Activated CD4-positive, CD25-positive, alpha-beta regulatory T cell treated with anti-CD3 and anti-CD28 coated beads, Interleukin-2, amount 50 U/mL, for 16 hours (primary cell): Measurements from ENCODE around the gene MYH10.

Source experiments
- DNase-seq: peaks from one replicate; pipeline ENCODE4 v3.0.0-alpha.2; 2020; ENCODE audit warnings: low read depth, low spot score

The MYH10 gene

DNA sequence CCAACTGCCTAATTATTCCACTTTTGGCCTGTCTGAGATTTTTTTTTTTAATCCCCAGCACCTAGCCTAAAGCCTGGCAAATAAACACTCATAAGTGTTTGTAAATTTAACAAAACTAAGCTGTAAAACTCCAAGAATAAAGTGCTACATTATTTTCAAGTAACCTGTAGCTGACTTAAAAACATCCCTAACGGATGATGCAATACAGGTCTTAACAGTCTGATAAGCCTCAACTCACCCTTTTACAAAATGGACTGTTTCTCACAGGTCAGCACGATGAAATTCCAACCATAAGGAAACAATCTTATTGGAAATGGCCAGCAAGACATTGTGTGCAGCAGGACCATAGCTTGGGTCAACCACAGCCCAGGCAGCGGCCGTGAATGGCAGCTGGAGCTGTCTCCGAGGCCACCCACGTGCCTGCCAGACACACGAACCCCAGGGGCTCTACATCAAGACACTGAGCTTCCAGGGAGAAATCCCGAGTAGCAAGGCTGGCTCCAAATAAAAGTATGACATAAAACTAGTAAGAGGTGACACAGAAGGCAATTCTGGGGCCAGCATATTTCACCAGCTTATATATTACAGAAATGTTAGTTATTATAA lies 135.9 kb downstream of the MYH10 start:
- DNase-seq, result no peak

- no peak for DNase-seq
These were observed 136.5 kb downstream of the MYH10 start for GRCh38 chr17:8494021-8494420.

GRCh38 chr17:8492121-8492520 lies 138.4 kb downstream of the MYH10 start:
- DNase-seq, result no peak

- DNase-seq, result no peak
These were observed 140.1 kb downstream of the MYH10 start for GRCh38 chr17:8490256-8491023.

GRCh38 chr17:8489841-8490240 lies 140.7 kb downstream of the MYH10 start:
- DNase-seq, result no peak

DNA sequence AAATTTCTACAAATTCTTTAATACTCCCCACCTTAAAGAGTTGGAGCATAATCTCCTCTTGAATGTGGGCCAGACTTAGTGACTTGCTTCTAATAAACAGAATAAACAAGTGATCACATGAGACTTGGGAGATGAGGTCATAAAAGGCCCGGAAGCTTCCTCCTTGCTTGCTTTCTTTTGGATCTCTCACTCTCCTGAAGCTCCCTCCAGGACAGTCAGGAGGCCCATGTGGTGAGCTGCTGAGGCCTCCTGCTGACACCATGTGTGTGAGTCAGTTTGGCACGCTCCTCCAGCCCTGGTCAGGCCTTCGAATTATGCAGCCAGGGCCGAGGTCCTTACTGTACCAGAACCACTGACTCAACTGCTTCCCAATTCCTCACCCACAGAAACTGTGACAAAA lies 141.6 kb downstream of the MYH10 start:
- no peak for DNase-seq

GRCh38 chr17:8488491-8488890 lies 142.0 kb downstream of the MYH10 start:
- DNase-seq, result no peak

- DNase-seq, result no peak
These were observed 142.8 kb downstream of the MYH10 start for GRCh38 chr17:8487743-8488142.

- DNase-seq, result no peak
These were observed 143.3 kb downstream of the MYH10 start for GRCh38 chr17:8487130-8487645.

DNA sequence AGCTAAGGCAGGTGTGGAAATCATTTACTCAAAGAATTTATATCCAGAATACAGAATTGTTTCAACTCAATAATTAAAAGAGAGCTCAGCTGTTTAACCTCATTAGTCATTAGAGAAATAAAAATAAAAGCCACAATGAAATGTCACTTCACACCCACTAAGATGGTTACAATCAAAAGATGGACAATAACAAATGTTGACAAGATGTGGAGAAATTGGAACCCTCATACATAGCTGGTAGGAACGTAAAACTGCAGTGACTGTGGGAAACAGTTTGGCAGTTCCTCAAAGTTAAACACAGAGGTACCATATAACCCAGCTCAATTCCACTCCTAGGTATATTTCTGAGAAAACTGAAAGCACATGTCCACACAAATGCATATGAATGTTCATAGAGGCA lies 145.0 kb downstream of the MYH10 start:
- no peak for DNase-seq

- DNase-seq, result no peak
These were observed 146.1 kb downstream of the MYH10 start for GRCh38 chr17:8484465-8484864.

DNA sequence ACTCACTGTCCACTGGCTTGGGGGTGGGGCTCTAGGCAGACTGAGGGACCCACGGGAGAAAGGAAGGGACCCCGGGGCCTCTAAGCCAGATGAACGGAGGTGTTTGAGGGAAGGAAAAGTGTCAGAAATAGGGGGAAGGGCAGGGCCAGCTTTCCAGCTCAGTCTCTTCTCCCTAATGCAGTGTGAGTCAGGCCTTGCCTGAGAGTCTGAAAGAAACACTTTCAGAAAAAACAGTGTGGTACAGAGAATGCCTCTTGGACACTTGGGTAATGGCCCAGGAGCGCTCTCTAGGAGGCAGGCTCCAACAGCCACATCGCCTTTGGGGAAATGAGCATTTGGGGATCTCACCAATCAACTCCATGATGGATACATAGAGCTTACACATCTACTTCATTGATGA lies 148.0 kb downstream of the MYH10 start:
- DNase-seq, result no peak

GRCh38 chr17:8481703-8482102 lies 148.8 kb downstream of the MYH10 start:
- no peak for DNase-seq

DNA sequence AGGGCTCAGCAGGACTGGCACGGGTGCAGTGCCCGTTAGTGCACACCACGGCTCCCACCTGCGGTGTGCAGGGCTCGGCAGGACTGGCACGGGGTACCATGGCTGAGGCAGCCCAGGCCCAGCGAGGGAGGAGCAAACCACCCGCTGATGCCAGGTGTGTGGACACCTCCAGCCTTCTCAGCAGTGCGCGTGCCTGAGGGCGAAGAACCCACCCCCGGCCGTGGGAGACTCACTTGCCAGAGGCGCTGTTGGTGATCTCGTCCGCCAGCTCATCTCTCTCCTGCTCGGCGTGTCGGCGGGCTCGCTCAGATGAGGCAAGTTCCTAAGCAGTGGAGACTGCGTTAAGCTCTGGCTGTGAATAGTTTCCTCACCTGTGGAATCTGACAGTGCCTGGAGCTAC lies 149.4 kb downstream of the MYH10 start:
- DNase-seq, result no peak

DNA sequence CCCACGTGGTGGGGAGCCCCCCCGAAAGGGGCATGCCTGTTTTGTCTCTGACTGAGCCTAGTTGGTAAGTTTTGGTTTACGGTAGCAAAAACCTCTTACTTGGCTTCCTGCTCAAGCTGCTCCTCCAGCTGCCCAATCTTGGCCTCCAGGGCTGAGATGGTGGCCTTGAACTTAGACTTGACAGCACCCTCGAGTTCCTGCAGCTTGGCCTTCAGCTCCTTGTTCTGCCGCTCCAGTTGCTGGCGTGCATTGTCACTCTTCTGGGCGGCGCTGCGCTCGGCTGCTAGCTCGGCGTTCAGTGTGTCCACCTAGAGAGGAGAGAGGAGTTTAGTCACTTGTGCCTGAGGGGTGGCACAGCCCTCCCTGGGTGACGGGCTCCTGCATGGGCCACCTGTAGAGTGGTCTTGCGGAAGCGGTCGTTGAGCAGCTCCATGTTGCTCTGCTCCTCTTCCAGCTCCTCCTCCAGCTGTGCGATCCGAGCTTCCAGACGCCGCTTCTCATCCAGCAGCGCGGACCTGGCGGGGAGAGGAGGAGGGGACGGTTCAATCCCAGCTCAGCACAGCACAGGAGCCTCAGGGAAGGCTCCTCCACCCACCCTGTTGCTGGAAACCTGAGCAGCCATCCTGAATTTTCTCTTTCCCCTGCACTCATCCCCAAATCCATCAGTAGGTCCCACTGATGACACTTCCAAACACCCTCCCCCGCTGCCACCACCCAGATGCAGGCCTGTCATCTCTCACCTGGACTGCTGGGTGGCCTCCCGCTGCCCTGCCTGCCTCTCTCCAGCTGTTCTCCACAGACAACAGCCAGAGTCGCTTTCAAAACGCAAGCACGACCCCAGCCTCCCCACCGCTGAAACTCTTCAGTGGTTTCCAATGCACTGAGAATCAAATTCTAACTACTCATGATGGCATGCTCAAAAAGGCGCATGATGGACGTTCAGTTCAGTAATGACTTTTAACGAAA lies 150.2 kb downstream of the MYH10 start:
- DNase-seq, result no peak

GRCh38 chr17:8479431-8479947 lies 151.0 kb downstream of the MYH10 start:
- DNase-seq, result no peak

- DNase-seq, result no peak
These were observed 152.6 kb downstream of the MYH10 start for GRCh38 chr17:8477715-8478441.

DNA sequence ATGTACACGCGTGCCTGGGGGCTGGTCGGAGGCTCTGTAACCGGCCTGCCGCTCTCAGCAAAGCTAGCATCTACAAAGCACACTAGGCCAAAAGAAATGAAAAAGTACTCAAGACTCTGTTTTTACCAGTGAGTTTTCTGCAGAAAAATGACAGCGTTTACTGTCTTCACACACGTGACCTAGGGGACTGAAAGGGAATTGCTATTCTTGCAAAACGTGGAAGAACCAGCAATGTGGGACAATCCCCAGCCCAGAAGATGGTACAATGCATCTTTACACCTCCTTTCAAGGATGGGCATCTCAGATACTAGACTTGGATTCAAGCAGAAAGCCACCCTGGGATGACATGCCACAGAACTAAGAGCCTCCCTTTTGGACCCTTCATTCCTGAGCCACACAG lies 153.4 kb downstream of the MYH10 start:
- DNase-seq, result no peak

DNA sequence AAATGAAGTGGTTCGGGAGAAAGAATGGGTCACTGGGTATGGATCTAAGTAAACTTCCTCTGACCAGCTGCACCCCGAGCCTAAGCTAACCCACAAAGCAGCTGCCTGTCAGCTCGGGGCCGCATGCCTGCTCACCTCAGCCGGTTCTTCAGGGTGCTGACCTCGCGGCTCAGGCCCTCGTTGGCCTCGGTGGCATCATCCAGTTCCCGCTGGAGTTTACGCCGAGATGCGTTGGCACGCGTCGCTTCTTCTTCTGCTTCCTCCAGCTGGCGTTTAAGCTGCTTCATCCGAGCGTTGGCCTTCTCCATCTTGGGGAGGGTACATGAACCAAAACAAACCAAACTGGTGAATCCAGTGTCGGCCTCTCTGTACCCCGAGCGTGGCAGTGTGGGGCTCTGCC lies 153.8 kb downstream of the MYH10 start:
- no peak for DNase-seq

- no peak for DNase-seq
These were observed 154.7 kb downstream of the MYH10 start for GRCh38 chr17:8475781-8476180.

DNA sequence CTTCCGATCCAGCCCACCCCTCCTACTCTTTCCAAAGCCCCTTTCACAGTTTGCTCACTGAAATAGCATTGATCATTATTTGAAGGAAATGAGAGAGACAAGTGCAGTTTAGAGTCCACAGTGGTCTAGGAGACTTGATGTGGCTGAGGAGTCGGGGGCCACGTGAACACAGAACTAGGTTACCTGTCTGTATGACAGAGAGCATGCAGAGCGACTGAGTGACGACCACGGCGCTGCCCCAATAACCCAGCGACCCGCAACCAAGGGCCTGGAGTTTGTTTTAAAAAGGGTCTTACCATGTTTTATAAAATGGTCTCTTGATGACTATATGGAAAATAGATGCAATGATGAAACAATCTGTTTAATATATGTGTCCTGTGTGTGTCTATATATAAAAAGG lies 155.3 kb downstream of the MYH10 start:
- DNase-seq, result no peak
